ENCODE measurements around the gene USP1. TPM values are rescaled to one million over a fixed set of nuclear protein-coding genes. Genes with fewer than 3 reads are reported as not detected.
A peak's percentile ranks its signal among the peaks of the same experiment; 100 is the strongest.

USP1 gene
- total RNA-seq, 2 donors from 2014 or later, result 8.2 to 12.5 TPM

DNA sequence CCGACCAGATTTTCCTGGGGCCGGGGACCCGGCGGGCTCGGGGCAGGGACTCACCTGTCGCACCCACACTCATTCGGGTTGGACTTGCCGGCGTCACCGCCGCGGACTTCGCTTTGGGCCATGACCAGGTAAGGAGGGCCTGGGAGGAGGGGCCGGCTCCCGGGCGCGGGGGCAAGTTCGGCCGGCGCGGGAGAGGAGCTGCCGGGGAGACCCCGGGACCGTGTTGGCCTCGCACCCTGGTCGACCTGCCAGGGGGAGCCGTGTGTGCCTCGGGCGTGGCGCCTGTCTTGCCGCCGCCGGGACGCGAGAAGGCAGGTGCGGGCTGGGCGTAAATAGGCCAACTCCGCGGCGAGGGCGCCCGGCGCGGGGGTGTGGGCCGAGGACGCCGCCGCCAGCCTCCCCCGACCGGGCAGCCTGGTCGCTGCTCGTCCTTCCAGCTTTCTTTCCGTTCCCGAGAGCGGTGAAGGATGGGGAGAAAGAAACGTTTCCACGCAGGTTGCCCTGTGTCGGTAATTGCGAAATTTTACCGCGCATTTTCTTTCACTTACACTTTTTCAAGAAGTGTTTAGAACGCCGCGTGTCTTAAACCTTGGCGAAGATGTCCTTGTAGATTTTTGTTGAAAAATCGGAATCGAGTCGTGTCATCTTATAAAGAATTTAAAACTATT lies 558 bp downstream of the USP1 start:
- H3K27me3 ChIP-seq, result no peaks in the 10 kb centered on the region
- peak in 2 of 4 donors; percentile 48 to 60 for DNase-seq
- TF ChIP-seq POLR2A (IDR thresholded peaks at IDR 0.05), result no peak
- TF ChIP-seq, protein P1, sequence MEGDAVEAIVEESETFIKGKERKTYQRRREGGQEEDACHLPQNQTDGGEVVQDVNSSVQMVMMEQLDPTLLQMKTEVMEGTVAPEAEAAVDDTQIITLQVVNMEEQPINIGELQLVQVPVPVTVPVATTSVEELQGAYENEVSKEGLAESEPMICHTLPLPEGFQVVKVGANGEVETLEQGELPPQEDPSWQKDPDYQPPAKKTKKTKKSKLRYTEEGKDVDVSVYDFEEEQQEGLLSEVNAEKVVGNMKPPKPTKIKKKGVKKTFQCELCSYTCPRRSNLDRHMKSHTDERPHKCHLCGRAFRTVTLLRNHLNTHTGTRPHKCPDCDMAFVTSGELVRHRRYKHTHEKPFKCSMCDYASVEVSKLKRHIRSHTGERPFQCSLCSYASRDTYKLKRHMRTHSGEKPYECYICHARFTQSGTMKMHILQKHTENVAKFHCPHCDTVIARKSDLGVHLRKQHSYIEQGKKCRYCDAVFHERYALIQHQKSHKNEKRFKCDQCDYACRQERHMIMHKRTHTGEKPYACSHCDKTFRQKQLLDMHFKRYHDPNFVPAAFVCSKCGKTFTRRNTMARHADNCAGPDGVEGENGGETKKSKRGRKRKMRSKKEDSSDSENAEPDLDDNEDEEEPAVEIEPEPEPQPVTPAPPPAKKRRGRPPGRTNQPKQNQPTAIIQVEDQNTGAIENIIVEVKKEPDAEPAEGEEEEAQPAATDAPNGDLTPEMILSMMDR (IDR thresholded peaks at IDR 0.05), result no peak
- H3K4me3 ChIP-seq, result peak overlapping the region; percentile 37 to 97
- intact Hi-C loops (cut with DNase I), result no loop called here
- H3K27ac ChIP-seq, result peak overlapping the region; percentile 96 to 98 (median 98)
- H3K36me3 ChIP-seq (replicated peaks in 1 of 2; ENCODE audit: insufficient read depth in 1 of 2, low read depth in 2 of 2), result peaks cover 0 to 3% of the 10 kb centered on the region in 2 donors
- no peaks in the 10 kb centered on the region for H3K9me3 ChIP-seq
- ATAC-seq, result peak; percentile 9
- peaks cover 29% of the 10 kb centered on the region for H3K4me1 ChIP-seq
- WGBS, 2 donors, result 0 to 1% methylated on average over 26 to 61 of the region's 68 CpGs

DNA sequence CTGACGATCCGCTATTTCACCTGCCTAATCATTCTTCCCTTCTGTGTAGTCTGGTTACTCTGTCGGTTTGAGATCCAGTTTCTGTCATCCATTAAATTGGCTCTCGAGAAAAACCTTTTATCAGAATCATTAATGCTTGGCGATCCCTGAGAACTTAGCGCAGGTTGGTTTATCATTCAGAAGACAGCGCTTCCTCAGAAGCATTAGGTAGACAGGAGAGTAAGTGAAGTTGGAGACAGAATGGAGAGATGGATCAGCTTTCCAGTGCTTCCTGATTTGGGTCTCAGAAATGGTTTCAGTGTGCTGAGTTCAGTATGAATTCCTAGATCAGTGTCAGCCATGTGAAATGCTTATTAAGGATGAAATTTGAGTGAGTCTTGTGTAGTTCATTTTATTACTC lies 1.3 kb downstream of the USP1 start:
- ATAC-seq (no peak), DNase-seq (no peak)
- Histone ChIP-seq H3K27ac (peak overlapping the region in 2 of 4 donors; percentile 96 to 98), H3K36me3 (replicated peaks in 1 of 2; ENCODE audit: insufficient read depth in 1 of 2, low read depth in 2 of 2) (peaks cover 0 to 5% of the 10 kb centered on the region in 2 donors), H3K4me3 (peak overlapping the region in 1 of 2 donors; percentile 97), H3K4me1 (peaks cover 29% of the 10 kb centered on the region), H3K9me3 (no peaks in the 10 kb centered on the region), H3K27me3 (no peaks in the 10 kb centered on the region)
- TF ChIP-seq, protein P1 (IDR thresholded peaks at IDR 0.05), result no peak
- TF ChIP-seq POLR2A (IDR thresholded peaks at IDR 0.05), result no peak
- 1 to 2% methylated on average over 7 of the region's 7 CpGs for WGBS, 2 donors
- intact Hi-C loops (cut with DNase I), result no loop called here

- peaks cover 0 to 5% of the 10 kb centered on the region in 2 donors for H3K36me3 ChIP-seq (replicated peaks in 1 of 2; ENCODE audit: insufficient read depth in 1 of 2, low read depth in 2 of 2)
- no peak overlapping the region for H3K27ac ChIP-seq
- WGBS, 2 donors, result 31 to 34% methylated on average over 4 of the region's 4 CpGs
- H3K27me3 ChIP-seq, result no peaks in the 10 kb centered on the region
- peaks cover 29% of the 10 kb centered on the region for H3K4me1 ChIP-seq
- no peak overlapping the region for H3K4me3 ChIP-seq
- H3K9me3 ChIP-seq, result no peaks in the 10 kb centered on the region
- TF ChIP-seq POLR2A (IDR thresholded peaks at IDR 0.05), result no peak
- TF ChIP-seq, protein P1 (IDR thresholded peaks at IDR 0.05), result peak in 1 of 7 experiments; percentile 3
- intact Hi-C loops (cut with DNase I), result no loop called here
- DNase-seq (no peak), ATAC-seq (no peak)
Measured at GRCh38 chr1:62439652-62440371, 3.0 kb downstream of the USP1 start.

DNA sequence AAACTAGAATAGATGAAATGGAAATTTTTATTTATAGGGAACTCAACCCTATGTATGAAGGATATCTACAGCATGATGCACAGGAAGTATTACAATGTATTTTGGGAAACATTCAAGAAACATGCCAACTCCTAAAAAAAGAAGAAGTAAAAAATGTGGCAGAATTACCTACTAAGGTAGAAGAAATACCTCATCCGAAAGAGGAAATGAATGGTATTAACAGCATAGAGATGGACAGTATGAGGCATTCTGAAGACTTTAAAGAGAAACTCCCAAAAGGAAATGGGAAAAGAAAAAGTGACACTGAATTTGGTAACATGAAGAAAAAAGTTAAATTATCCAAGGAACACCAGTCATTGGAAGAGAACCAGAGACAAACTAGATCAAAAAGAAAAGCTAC lies 7.9 kb downstream of the USP1 start:
- ATAC-seq, result no peak
- DNase-seq, result no peak
- intact Hi-C loops (cut with DNase I), result no loop called here
- H3K27ac ChIP-seq, result no peak overlapping the region
- 81 to 92% methylated on average over 1 of the region's 1 CpG for WGBS, 2 donors
- no peaks in the 10 kb centered on the region for H3K9me3 ChIP-seq
- H3K27me3 ChIP-seq, result no peaks in the 10 kb centered on the region
- TF ChIP-seq POLR2A (IDR thresholded peaks at IDR 0.05), result no peak
- TF ChIP-seq, protein P1 (IDR thresholded peaks at IDR 0.05), result no peak
- peaks cover 9% of the 10 kb centered on the region for H3K4me1 ChIP-seq
- H3K36me3 ChIP-seq (replicated peaks in 1 of 2; ENCODE audit: insufficient read depth in 1 of 2, low read depth in 2 of 2), result peaks cover 6 to 19% of the 10 kb centered on the region in 2 donors
- no peak overlapping the region for H3K4me3 ChIP-seq
